Gastrocnemius medialis (tissue), 4 donors: ENCODE results near the gene ABCC10.

Experiments
- POLR2A ChIP-seq, 2 donors: fragments of 450-650 bp; IDR thresholded peaks; one replicate each; pipeline ENCODE4 v1.6.1; 2017; ENCODE audit warnings: antibody characterized with exemption in 2 of 2, mild to moderate bottlenecking in 2 of 2, moderate library complexity in 2 of 2
- TF ChIP-seq, protein P1 (sequence below), 5 experiments: fragments of 450-650 bp in 3 of 5; fragments of 200-600 bp in 2 of 5; sonication (generic) in 2 of 5; IDR thresholded peaks in 4 of 5; conservative IDR thresholded peaks in 1 of 5; 1 replicate in 4 of 5; 2 replicates in 1 of 5; pipeline ENCODE4 v1.5.1; 2016 to 2019; ENCODE audit warnings: antibody characterized with exemption in 5 of 5, mild to moderate bottlenecking in 3 of 5, moderate library complexity in 3 of 5

- TF ChIP-seq, protein P1, sequence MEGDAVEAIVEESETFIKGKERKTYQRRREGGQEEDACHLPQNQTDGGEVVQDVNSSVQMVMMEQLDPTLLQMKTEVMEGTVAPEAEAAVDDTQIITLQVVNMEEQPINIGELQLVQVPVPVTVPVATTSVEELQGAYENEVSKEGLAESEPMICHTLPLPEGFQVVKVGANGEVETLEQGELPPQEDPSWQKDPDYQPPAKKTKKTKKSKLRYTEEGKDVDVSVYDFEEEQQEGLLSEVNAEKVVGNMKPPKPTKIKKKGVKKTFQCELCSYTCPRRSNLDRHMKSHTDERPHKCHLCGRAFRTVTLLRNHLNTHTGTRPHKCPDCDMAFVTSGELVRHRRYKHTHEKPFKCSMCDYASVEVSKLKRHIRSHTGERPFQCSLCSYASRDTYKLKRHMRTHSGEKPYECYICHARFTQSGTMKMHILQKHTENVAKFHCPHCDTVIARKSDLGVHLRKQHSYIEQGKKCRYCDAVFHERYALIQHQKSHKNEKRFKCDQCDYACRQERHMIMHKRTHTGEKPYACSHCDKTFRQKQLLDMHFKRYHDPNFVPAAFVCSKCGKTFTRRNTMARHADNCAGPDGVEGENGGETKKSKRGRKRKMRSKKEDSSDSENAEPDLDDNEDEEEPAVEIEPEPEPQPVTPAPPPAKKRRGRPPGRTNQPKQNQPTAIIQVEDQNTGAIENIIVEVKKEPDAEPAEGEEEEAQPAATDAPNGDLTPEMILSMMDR (IDR thresholded peaks at IDR 0.05 in 4 of 5, conservative IDR thresholded peaks at IDR 0.05 in 1 of 5): no peak
- TF ChIP-seq POLR2A (IDR thresholded peaks at IDR 0.05): no peak
Measured at GRCh38 chr6:43391440-43392031, 35.8 kb upstream of the ABCC10 start.
